ENCODE measurements around the gene SEC31A. TPM values are rescaled to one million over a fixed set of nuclear protein-coding genes. Genes with fewer than 3 reads are reported as not detected.

The SEC31A gene
- total RNA-seq, 1 donor from 2014 or later, result 178 TPM

DNA sequence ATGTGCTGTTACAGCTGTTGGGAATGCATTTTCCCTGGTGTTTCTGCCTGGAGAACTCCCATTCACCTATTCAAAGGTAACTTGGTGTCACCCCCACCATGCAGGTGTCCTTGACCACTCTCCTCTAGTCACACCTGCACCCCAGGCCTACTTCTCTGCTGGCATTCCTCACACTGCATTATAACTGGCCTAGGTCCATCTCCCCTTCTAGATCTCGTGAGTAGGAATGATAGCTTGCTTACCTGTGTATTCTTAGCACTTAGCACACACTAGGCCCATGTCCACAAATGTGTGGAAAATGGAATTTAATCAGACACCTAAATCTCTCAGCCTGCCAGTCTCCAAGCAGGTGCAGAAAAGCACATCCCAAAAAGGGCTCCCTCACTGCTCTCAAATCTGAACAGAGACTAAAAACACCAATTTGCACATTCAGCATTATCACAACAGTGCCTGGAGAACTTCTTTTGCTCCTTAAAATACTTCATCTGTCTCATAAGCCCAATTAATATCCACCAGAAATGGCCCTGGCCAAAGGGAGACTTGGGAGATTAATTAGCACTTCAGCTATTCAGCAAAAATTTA lies 110.7 kb downstream of the SEC31A start:
- Histone ChIP-seq H3K36me3 (ENCODE audit: control insufficient read depth, insufficient read depth, low read length) (no peaks in the 10 kb centered on the region), H3K4me3 (ENCODE audit: low read depth, low read length) (no peak overlapping the region), H3K27me3 (ENCODE audit: control insufficient read depth, insufficient read depth, low read length) (no peaks in the 10 kb centered on the region)
- no peak for DNase-seq (ENCODE audit: low read depth)
- TF ChIP-seq, protein P1, sequence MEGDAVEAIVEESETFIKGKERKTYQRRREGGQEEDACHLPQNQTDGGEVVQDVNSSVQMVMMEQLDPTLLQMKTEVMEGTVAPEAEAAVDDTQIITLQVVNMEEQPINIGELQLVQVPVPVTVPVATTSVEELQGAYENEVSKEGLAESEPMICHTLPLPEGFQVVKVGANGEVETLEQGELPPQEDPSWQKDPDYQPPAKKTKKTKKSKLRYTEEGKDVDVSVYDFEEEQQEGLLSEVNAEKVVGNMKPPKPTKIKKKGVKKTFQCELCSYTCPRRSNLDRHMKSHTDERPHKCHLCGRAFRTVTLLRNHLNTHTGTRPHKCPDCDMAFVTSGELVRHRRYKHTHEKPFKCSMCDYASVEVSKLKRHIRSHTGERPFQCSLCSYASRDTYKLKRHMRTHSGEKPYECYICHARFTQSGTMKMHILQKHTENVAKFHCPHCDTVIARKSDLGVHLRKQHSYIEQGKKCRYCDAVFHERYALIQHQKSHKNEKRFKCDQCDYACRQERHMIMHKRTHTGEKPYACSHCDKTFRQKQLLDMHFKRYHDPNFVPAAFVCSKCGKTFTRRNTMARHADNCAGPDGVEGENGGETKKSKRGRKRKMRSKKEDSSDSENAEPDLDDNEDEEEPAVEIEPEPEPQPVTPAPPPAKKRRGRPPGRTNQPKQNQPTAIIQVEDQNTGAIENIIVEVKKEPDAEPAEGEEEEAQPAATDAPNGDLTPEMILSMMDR (IDR thresholded peaks at IDR 0.05; ENCODE audit: insufficient read depth, low read length, poor library complexity, severe bottlenecking), result no peak

DNA sequence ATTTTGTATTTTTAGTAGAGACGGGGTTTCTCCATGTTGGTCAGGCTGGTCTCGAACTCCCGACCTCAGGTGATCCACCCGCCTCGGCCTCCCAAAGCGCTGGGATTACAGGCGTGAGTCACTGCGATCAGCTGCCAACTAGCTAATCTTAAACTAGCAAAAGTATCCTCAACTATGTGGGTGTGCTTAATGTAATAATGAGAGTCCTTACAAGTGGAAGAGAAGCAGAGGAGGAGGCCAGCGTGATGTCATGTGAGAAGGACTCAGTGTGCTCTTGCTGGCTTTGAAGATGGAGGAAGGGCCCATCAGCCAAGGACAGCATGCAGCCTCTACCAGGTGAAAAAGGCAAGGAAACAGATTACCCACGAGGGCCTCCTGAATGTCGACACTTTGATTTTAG lies 111.9 kb downstream of the SEC31A start:
- no peak for DNase-seq (ENCODE audit: low read depth)
- TF ChIP-seq, protein P1 (IDR thresholded peaks at IDR 0.05; ENCODE audit: insufficient read depth, low read length, poor library complexity, severe bottlenecking), result no peak
- no peak overlapping the region for H3K4me3 ChIP-seq (ENCODE audit: low read depth, low read length)

DNA sequence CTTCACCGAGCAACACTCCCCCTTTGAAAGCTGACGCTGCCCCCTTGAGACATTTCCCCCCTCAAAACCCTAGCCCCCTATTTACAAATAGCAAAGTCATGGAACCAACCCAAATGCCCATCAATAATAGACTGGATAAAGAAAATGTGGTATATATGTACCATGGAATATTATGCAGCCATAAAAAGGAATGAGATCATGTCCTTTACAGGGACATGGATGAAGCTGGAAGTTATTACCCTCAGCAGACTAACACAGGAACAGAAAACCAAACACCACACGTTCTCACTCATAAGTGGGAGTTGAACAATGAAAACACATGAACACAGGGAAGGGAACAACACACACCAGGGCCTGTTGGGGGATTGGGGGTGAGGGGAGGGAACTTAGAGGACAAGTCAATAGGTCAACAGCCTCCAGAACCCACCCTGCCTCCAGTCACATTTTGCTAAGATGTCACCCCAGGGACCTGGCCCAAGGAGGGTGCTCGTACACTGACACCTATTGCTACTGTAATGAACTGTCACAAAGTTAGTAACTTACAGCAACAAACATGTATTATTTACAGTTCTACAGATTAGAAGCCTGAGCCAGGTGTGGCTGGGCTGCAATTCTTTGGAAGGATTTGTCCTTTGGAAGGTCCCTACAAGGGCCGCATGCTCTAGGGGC lies 113.0 kb downstream of the SEC31A start:
- no peaks in the 10 kb centered on the region for H3K27me3 ChIP-seq (ENCODE audit: control insufficient read depth, insufficient read depth, low read length)
- H3K4me3 ChIP-seq (ENCODE audit: low read depth, low read length), result no peak overlapping the region

More for the DNA sequence above, 111.9 kb downstream of the SEC31A start:
- H3K27me3 ChIP-seq (ENCODE audit: control insufficient read depth, insufficient read depth, low read length), result no peaks in the 10 kb centered on the region
- H3K36me3 ChIP-seq (ENCODE audit: control insufficient read depth, insufficient read depth, low read length), result no peaks in the 10 kb centered on the region

DNA sequence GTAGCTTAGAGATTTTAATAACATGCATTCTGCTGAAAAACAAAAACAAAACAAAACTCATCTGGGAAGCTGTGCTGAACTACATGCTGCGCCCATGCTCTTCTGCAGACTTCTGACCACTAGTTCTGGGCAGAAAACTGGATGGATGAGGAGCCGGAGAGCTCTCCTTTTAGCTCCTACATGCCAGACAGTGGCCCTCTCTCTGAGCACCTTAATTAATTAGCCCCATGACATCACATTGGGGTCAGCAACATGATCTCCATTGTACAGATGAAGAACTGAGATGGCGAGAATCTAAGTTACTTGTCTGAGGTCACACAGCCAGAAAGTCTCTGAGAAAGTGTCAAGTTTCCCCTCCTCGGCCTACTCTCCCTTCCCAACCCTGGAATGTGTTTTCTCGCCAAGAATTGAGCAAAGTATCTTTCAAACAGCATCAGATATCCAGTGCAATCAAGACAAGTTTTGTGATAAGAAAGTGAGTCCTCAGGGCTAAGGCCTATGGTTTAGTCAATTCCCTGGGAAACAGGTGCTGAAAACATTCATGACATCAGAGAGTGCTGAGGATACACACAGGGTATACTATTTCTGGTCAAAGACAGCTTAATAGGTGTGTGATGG lies 113.9 kb downstream of the SEC31A start:
- no peaks in the 10 kb centered on the region for H3K36me3 ChIP-seq (ENCODE audit: control insufficient read depth, insufficient read depth, low read length)
- TF ChIP-seq, protein P1 (IDR thresholded peaks at IDR 0.05; ENCODE audit: insufficient read depth, low read length, poor library complexity, severe bottlenecking), result no peak
- H3K27me3 ChIP-seq (ENCODE audit: control insufficient read depth, insufficient read depth, low read length), result no peaks in the 10 kb centered on the region
- no peak overlapping the region for H3K4me3 ChIP-seq (ENCODE audit: low read depth, low read length)
- no peak for DNase-seq (ENCODE audit: low read depth)

More for the DNA sequence above, 113.0 kb downstream of the SEC31A start:
- no peaks in the 10 kb centered on the region for H3K36me3 ChIP-seq (ENCODE audit: control insufficient read depth, insufficient read depth, low read length)
- DNase-seq (ENCODE audit: low read depth), result no peak
- TF ChIP-seq, protein P1 (IDR thresholded peaks at IDR 0.05; ENCODE audit: insufficient read depth, low read length, poor library complexity, severe bottlenecking), result no peak

DNA sequence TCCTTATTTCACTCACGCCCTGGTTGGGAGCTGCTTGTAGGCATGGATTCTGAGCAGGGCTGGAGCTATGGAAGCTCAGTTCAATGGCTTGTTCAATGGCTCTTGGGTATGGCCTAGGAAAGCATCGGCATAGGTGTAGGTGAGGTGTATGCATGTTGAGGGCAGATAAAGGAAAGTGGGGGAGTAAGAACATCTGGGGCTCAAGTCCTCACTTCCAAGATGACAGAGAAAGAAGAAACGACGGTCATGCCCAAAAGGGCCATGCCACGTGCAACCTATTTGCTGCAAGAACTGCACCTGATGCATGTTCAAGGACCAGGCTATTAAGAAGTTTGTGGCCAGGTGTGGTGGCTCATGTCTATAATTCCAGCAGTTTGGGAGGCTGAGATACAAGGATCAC lies 115.7 kb downstream of the SEC31A start:
- Histone ChIP-seq H3K4me3 (ENCODE audit: low read depth, low read length) (no peak overlapping the region), H3K36me3 (ENCODE audit: control insufficient read depth, insufficient read depth, low read length) (no peaks in the 10 kb centered on the region), H3K27me3 (ENCODE audit: control insufficient read depth, insufficient read depth, low read length) (no peaks in the 10 kb centered on the region)
- TF ChIP-seq, protein P1 (IDR thresholded peaks at IDR 0.05; ENCODE audit: insufficient read depth, low read length, poor library complexity, severe bottlenecking), result no peak
- no peak for DNase-seq (ENCODE audit: low read depth)
